GM12872 (cell line): ENCODE data around the gene CST7.

Experiments
- CTCF ChIP-seq: IDR thresholded peaks from 3 replicates; pipeline ENCODE4 v1.5.1; 2011; ENCODE audit warnings: low read depth, mild to moderate bottlenecking, low read length, moderate library complexity; ENCODE audit not compliant: insufficient read depth

Gene CST7

GRCh38 chr20:24952376-24953208 is 3.5 kb downstream of the CST7 start:
- no peak for TF ChIP-seq CTCF

- no peak for TF ChIP-seq CTCF
Measured at GRCh38 chr20:24953209-24953575, 4.1 kb downstream of the CST7 start.

DNA sequence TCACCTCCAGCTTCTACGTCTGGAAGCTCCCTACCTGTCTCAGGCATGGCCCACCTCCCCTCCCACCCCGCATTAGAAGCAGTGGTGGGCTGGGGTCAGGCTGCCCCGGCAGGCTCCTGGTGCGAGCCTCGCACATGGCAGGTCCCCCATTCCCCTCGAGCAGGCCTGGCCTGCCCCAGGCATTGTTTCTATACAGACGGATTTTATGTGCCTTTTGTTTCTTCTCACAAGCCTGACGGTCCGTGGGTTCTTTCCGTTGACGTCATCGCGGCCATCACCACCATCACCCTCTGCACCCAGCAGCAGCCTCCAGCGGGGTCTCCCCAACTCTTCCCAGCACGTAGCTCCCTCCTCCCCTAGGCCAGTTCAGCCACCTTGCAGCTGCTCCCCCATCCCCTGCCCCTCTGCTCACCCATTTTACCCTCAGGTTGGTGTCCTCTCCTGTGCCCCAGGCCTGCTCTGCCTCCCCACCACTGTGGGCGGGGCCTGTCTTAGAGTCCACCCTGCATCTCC is 4.6 kb downstream of the CST7 start:
- TF ChIP-seq CTCF, result no peak

- TF ChIP-seq CTCF, result no peak
Measured at GRCh38 chr20:24954151-24954550, 5.1 kb downstream of the CST7 start.

GRCh38 chr20:24954566-24954965 is 5.5 kb downstream of the CST7 start:
- no peak for TF ChIP-seq CTCF

GRCh38 chr20:24955045-24955444 is 6.0 kb downstream of the CST7 start:
- TF ChIP-seq CTCF, result 0 out of 3 replicates have a peak, but pooled peaks have one; percentile 25

DNA sequence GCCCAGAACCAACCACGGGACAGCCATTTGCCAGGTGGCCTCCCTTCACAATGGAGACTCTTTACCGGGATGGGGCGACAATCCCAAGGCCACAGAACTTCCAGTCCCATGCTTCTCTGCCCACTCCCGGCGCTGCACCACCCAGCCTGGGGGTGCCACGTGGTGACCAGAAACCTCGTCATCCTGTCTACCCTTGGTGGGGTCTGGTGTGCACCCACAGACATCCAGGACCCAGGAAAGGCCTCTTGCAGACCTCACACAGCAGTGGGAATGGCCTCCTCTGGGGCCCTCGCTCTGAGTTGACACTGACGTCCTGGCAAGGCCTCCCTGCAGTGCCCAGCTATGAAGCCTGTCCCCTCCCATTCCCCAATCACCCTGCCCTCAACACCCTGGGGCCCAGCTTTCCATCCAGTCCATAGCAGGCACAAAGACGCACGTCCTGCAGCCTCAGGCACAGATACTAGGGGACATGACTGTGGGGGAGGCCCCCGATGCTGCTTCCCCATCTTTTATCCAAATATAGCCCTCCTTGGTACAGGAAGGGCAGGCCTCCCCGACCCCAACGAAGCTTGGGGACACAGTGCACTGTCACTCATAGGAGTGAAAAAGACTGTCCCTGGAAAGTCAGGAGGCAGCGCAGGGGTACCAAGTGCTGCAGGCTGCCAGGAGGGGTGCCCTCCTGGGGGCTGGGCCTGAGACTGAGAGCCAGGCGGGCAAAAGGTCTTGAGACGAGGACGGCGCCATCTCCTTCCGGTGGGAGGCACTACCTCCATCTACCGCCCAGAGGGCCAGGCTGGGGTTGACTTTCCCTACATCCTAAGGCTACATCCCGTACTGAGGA is 7.2 kb downstream of the CST7 start:
- TF ChIP-seq CTCF, result no peak
